K562 (cell line): ENCODE data around the gene MBD6. TPM values are rescaled to one million over a fixed set of nuclear protein-coding genes. Genes with fewer than 3 reads are reported as not detected.
A peak's percentile ranks its signal among the peaks of the same experiment; 100 is the strongest.

Experiments used
- CTBP1 ChIP-seq: fragments of 450-650 bp; IDR thresholded peaks from 2 replicates; pipeline ENCODE4 v1.6.1; 2016; ENCODE audit warnings: borderline replicate concordance
- HDAC2 ChIP-seq: fragments of 450-650 bp; IDR thresholded peaks from 2 replicates; pipeline ENCODE4 v1.6.1; 2016; ENCODE audit warnings: mild to moderate bottlenecking
- HMGN3 ChIP-seq: IDR thresholded peaks from 2 replicates; pipeline ENCODE4 v1.6.1; 2011; ENCODE audit warnings: borderline replicate concordance, low read depth, mild to moderate bottlenecking, mixed read lengths, low read length; ENCODE audit not compliant: insufficient read length; ENCODE audit errors: extremely low read depth
- KDM5B ChIP-seq: fragments of 200-600 bp; sonication (generic); IDR thresholded peaks from 2 replicates; pipeline ENCODE4 v1.6.1; 2012; ENCODE audit warnings: low read depth, mild to moderate bottlenecking, moderate library complexity, low read length, control low read depth, inconsistent platforms; ENCODE audit not compliant: insufficient replicate concordance
- MAFF ChIP-seq: IDR thresholded peaks from 2 replicates; pipeline ENCODE4 v1.6.1; 2012; ENCODE audit warnings: low read length, improper control_type of control experiment
- NCOA1 ChIP-seq: fragments of 450-650 bp; IDR thresholded peaks from 2 replicates; pipeline ENCODE4 v1.6.1; 2016; ENCODE audit warnings: low read depth
- POLR2B ChIP-seq: fragments of 450-650 bp; IDR thresholded peaks from 2 replicates; pipeline ENCODE4 v1.6.1; 2018; ENCODE audit warnings: low read depth; ENCODE audit not compliant: partially characterized antibody
- RFX1 ChIP-seq: fragments of 450-650 bp; IDR thresholded peaks from 2 replicates; pipeline ENCODE4 v1.6.1; 2016; ENCODE audit warnings: mild to moderate bottlenecking, moderate library complexity
- SP2 ChIP-seq: IDR thresholded peaks from 2 replicates; pipeline ENCODE4 v1.6.1; 2011; ENCODE audit warnings: mild to moderate bottlenecking, low read depth, low read length, moderate library complexity; ENCODE audit not compliant: poor library complexity, severe bottlenecking; ENCODE audit errors: extremely low read depth
- TCF7 ChIP-seq: sonication (generic); IDR thresholded peaks from 2 replicates; pipeline ENCODE4 v1.6.1; 2016; ENCODE audit warnings: antibody characterized with exemption, borderline replicate concordance
- ZBTB7A ChIP-seq: IDR thresholded peaks from 2 replicates; pipeline ENCODE4 v1.6.1; 2011; ENCODE audit warnings: low read depth, mild to moderate bottlenecking, low read length, moderate library complexity, borderline replicate concordance; ENCODE audit not compliant: control insufficient read depth
- ZHX1 ChIP-seq: fragments of 150-350 bp; conservative IDR thresholded peaks from 2 replicates; pipeline ENCODE4 v1.6.1; 2014; ENCODE audit warnings: low read length
- ZNF134 ChIP-seq: fragments of 250-450 bp; sonication (Bioruptor Pico); conservative IDR thresholded peaks from 2 replicates; pipeline ENCODE4 v1.4.0; 2020
- ZNF445 ChIP-seq: fragments of 250-450 bp; sonication (Bioruptor Pico); IDR thresholded peaks from 2 replicates; pipeline ENCODE4 v1.4.0; 2020; ENCODE audit warnings: low read depth, mild to moderate bottlenecking, moderate library complexity
- polyA plus RNA-seq, 8 experiments: library from polyadenylated mRNA; depleted of rRNA in 4 of 8; stranded (reverse) in 5 of 8; unstranded in 3 of 8; fragments of >200 nt; fragmentation: Nextera tagmentation in 2 of 8; fragmentation: Illumina TruSeq in 1 of 8; extraction: Ambion mirVana in 2 of 8; extraction: Trizol in 1 of 8; gene quantifications; 2 replicates each; pipeline versions ENCODE4 v1.2.1 to v1.2.3, GENCODE V29; 2011 to 2014; ENCODE audit warnings: inconsistent platforms in 1 of 8, missing spikeins in 1 of 8
- total RNA-seq, 7 experiments: library from RNA; depleted of rRNA in 6 of 7; stranded (reverse); fragments of >200 nt in 6 of 7; fragmentation: Illumina TruSeq in 2 of 7; extraction: Trizol in 2 of 7; gene quantifications; 2 replicates each; pipeline versions ENCODE4 v1.2.1 to v1.2.3, GENCODE V29; 2011 to 2021; ENCODE audit warnings: low replicate concordance in 1 of 7
- TF ChIP-seq, protein P1 (sequence below), 2 experiments: fragments of 200-800 bp in 1 of 2; sonication (Bioruptor generic) in 1 of 2; sonication (generic) in 1 of 2; formaldehyde crosslinking in 1 of 2; IDR thresholded peaks in 1 of 2; conservative IDR thresholded peaks in 1 of 2; 2 replicates each; pipeline versions ENCODE4 v1.5.0 to v1.6.1; 2016 to 2020; ENCODE audit warnings: missing compliant biosample characterization in 1 of 2, missing genetic modification characterization in 1 of 2, missing genetic modification reagents in 1 of 2
- TF ChIP-seq, protein P2 (sequence below): sonication (generic); formaldehyde crosslinking; IDR thresholded peaks from 2 replicates; pipeline ENCODE4 v1.8.0; 2022; ENCODE audit warnings: missing genetic modification reagents, mild to moderate bottlenecking, moderate library complexity, borderline replicate concordance
- TF ChIP-seq, protein P3 (sequence below): fragments of 450-650 bp; IDR thresholded peaks from one replicate; pipeline ENCODE4 v1.6.1; 2018; ENCODE audit warnings: mild to moderate bottlenecking, moderate library complexity; ENCODE audit not compliant: partially characterized antibody

MBD6 gene
- total and polyA plus RNA-seq, 9 of the 15 experiments (the other 6 are each of a cell fraction or from before 2014, with no cell fraction given), result 2.0 to 54.8 (median 3.8) TPM

DNA sequence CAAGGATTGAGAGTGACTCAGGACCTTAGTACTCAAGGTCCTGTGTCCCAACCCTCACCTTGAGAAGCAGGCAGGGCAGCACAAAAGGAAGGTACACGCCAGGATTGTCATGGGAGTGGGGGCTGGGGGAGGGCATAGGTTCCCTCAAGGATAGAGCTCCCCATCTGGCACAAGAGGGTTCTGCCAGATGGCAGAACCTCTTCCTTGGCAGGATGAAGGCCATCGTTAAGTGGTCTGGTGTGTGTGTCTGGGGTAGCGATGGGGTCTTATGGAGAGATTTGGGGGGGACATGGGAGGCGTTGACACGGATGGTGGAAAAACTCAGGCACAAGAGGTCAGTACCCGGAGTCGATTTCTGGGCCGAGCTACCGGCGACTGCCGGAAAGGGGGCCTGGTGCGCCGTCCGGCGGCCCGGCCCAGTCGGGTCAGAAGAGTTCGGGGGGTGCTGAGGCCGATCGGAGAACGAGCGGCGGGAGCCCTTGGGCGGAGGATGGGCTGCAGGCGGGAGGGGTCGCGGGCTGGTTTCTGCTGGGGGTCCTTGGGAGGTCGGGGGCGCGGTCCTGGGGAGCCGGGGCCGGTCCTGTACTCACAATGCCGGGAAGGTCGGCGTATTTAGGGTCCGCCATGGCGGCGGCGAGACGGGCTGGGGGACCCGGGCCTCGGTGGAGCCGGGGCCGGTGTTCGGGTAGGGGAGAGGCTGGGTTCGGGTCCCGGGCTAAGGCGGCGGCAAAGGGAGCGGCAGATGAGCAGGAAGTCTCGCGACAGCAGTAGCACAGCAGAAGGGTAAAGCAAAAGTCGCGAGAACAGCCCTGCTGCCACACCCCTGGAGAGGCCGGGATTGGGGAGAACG is 24.0 kb downstream of the MBD6 start, which contains the start of gene DCTN2 (continued):
- TF ChIP-seq ZHX1 (peak; percentile 95; the same call in 1 of the 2 replicates), KDM5B (peak; percentile 27), HDAC2 (no peak), ZNF134 (CRISPR knock-in tag) (no peak), CTBP1 (peak; percentile 9; the same call in 1 of the 2 replicates), SP2 (peak; percentile 10), POLR2B (peak; percentile 56), NCOA1 (no peak), TCF7 (peak; percentile 60; the same call in 1 of the 2 replicates), RFX1 (no peak), ZBTB7A (peak; percentile 78; the same call in 1 of the 2 replicates), HMGN3 (peak; percentile 69), ZNF445 (CRISPR knock-in tag) (no peak), MAFF (peak; percentile 68; the same call in 1 of the 2 replicates)
- TF ChIP-seq, protein P1, sequence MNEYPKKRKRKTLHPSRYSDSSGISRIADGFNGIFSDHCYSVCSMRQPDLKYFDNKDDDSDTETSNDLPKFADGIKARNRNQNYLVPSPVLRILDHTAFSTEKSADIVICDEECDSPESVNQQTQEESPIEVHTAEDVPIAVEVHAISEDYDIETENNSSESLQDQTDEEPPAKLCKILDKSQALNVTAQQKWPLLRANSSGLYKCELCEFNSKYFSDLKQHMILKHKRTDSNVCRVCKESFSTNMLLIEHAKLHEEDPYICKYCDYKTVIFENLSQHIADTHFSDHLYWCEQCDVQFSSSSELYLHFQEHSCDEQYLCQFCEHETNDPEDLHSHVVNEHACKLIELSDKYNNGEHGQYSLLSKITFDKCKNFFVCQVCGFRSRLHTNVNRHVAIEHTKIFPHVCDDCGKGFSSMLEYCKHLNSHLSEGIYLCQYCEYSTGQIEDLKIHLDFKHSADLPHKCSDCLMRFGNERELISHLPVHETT (CRISPR knock-in tag; conservative IDR thresholded peaks at IDR 0.05 in 1 of 2, IDR thresholded peaks at IDR 0.05 in 1 of 2), result 0 out of 4 replicates have a peak, but pooled peaks of 1 of the 2 experiments have one; percentile 15
- TF ChIP-seq, protein P2, sequence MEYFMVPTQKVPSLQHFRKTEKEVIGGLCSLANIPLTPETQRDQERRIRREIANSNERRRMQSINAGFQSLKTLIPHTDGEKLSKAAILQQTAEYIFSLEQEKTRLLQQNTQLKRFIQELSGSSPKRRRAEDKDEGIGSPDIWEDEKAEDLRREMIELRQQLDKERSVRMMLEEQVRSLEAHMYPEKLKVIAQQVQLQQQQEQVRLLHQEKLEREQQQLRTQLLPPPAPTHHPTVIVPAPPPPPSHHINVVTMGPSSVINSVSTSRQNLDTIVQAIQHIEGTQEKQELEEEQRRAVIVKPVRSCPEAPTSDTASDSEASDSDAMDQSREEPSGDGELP, result peak; percentile 49; the same call in 1 of the 2 replicates
- TF ChIP-seq, protein P3, sequence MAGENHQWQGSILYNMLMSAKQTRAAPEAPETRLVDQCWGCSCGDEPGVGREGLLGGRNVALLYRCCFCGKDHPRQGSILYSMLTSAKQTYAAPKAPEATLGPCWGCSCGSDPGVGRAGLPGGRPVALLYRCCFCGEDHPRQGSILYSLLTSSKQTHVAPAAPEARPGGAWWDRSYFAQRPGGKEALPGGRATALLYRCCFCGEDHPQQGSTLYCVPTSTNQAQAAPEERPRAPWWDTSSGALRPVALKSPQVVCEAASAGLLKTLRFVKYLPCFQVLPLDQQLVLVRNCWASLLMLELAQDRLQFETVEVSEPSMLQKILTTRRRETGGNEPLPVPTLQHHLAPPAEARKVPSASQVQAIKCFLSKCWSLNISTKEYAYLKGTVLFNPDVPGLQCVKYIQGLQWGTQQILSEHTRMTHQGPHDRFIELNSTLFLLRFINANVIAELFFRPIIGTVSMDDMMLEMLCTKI, result no peak
